ENCODE results near the gene DESI1. TPM values are rescaled to one million over a fixed set of nuclear protein-coding genes. Genes with fewer than 3 reads are reported as not detected.
"Not testable (repeated sequence)": the region's sequence is repeated elsewhere in the genome, so short reads cannot be mapped to it uniquely, and the experiment has no call there.

The DESI1 gene
- total RNA-seq, 6 donors from 2014 or later = 28.2 to 41.5 (median 31.1) TPM

- H3K9me3 ChIP-seq = no peaks in the 10 kb centered on the region
- ATAC-seq (ENCODE audit: low FRiP score in 2 of 2) (no peak), DNase-seq (no peak)
- H3K27ac ChIP-seq = no peak overlapping the region
- H3K4me3 ChIP-seq = no peak overlapping the region
- H3K4me1 ChIP-seq = no peaks in the 10 kb centered on the region
- no peaks in the 10 kb centered on the region for H3K27me3 ChIP-seq
- TF ChIP-seq EP300 (IDR thresholded peaks at IDR 0.05) (no peak), POLR2A (IDR thresholded peaks at IDR 0.05) (no peak)
- TF ChIP-seq, protein P1, sequence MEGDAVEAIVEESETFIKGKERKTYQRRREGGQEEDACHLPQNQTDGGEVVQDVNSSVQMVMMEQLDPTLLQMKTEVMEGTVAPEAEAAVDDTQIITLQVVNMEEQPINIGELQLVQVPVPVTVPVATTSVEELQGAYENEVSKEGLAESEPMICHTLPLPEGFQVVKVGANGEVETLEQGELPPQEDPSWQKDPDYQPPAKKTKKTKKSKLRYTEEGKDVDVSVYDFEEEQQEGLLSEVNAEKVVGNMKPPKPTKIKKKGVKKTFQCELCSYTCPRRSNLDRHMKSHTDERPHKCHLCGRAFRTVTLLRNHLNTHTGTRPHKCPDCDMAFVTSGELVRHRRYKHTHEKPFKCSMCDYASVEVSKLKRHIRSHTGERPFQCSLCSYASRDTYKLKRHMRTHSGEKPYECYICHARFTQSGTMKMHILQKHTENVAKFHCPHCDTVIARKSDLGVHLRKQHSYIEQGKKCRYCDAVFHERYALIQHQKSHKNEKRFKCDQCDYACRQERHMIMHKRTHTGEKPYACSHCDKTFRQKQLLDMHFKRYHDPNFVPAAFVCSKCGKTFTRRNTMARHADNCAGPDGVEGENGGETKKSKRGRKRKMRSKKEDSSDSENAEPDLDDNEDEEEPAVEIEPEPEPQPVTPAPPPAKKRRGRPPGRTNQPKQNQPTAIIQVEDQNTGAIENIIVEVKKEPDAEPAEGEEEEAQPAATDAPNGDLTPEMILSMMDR (IDR thresholded peaks at IDR 0.05) = no peak
- 88 to 99% methylated on average over 8 of the region's 8 CpGs for WGBS, 2 donors
- H3K36me3 ChIP-seq = peaks cover 3 to 81% (median 66%) of the 10 kb centered on the region in 4 donors
Observed at GRCh38 chr22:41578114-41578513, 42.7 kb downstream of the DESI1 start.

DNA sequence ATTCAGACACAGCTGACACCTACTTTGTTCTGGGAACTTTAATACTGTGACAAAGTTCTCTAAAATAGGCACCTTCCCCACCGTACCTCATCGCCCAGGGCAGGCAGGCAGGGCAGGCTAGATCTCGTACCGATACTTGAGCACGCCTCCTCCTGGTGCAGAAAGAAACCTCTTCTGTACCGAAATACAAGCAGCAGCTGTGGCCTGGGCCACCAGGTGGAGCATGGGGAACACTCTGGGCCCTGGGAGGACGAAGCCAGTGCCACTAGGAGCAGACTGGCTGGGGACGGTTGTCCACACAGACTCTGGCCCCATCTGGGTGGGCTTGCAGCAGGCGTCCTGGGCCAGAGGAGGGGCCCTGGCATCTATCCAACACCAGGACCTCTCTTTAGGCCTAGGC is 44.0 kb downstream of the DESI1 start:
- WGBS, 2 donors = 78 to 88% methylated on average over 5 to 9 of the region's 9 CpGs
- H3K4me1 ChIP-seq = no peaks in the 10 kb centered on the region
- DNase-seq (peak in 1 of 2 donors; percentile 32), ATAC-seq (ENCODE audit: low FRiP score in 2 of 2) (peak in 1 of 2 donors; percentile 16)
- H3K9me3 ChIP-seq = no peaks in the 10 kb centered on the region
- peaks cover 0 to 68% (median 57%) of the 10 kb centered on the region in 4 donors for H3K36me3 ChIP-seq
- H3K27ac ChIP-seq = no peak overlapping the region
- H3K4me3 ChIP-seq = no peak overlapping the region
- no peak for TF ChIP-seq EP300 (IDR thresholded peaks at IDR 0.05)
- TF ChIP-seq POLR2A (IDR thresholded peaks at IDR 0.05) = no peak
- TF ChIP-seq, protein P1 (IDR thresholded peaks at IDR 0.05) = peak in 5 of 6 experiments; percentile 14 to 66 (median 51)
- no peaks in the 10 kb centered on the region for H3K27me3 ChIP-seq

GRCh38 chr22:41575533-41575932 is 45.3 kb downstream of the DESI1 start:
- peak in 1 of 2 donors; percentile 6 for ATAC-seq (ENCODE audit: low FRiP score in 2 of 2)
- H3K27me3 ChIP-seq = no peaks in the 10 kb centered on the region
- H3K36me3 ChIP-seq = peaks cover 0 to 58% (median 51%) of the 10 kb centered on the region in 4 donors
- DNase-seq = peak in 1 of 2 donors; percentile 81
- peak overlapping the region in 1 of 4 donors; percentile 56 for H3K27ac ChIP-seq
- no peak overlapping the region for H3K4me3 ChIP-seq
- no peaks in the 10 kb centered on the region for H3K4me1 ChIP-seq
- TF ChIP-seq, protein P1 (IDR thresholded peaks at IDR 0.05) = no peak
- no peak for TF ChIP-seq EP300 (IDR thresholded peaks at IDR 0.05)
- no peak for TF ChIP-seq POLR2AphosphoS5 (IDR thresholded peaks at IDR 0.05)
- TF ChIP-seq POLR2A (IDR thresholded peaks at IDR 0.05) = no peak
- no peaks in the 10 kb centered on the region for H3K9me3 ChIP-seq
- WGBS, 2 donors = 94% methylated on average over 12 of the region's 15 CpGs; no CpG with 5 or more reads in 1 of the 2 donors

DNA sequence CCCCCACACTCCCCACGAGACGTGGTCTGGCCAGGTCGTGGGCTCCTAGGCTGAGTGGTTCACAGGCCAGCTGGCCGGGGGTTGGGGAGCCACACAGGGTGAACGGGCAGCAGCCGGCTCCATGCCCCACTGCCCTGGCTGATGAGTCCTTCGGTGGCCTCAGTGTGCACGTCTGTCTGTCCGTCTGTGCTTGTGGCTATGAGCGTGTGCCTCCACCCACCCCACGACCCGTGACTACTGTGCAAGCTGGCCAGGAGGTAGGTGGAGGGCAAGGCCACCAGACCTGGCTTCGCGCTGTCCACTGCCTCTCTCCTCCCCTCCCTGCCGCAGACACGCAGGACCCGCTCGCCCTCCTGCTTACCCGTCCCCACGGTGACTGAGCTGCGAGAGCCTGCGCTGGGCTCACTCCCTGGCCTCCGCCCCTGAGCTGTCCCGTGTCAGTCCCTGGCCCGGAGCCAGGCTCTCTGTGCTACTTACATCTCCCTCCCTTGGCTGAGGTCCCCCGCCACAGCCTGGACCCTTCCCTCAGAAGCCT is 45.9 kb downstream of the DESI1 start:
- 60 to 80% methylated on average over 4 to 24 of the region's 26 CpGs for WGBS, 2 donors
- Histone ChIP-seq H3K36me3 (peaks cover 0 to 52% (median 46%) of the 10 kb centered on the region in 4 donors), H3K27ac (peak overlapping the region in 3 of 4 donors; percentile 13 to 56 (median 53)), H3K4me1 (no peaks in the 10 kb centered on the region), H3K4me3 (no peak overlapping the region), H3K9me3 (no peaks in the 10 kb centered on the region), H3K27me3 (no peaks in the 10 kb centered on the region)
- TF ChIP-seq EP300 (IDR thresholded peaks at IDR 0.05) (no peak), POLR2AphosphoS5 (IDR thresholded peaks at IDR 0.05) (no peak), POLR2A (IDR thresholded peaks at IDR 0.05) (no peak)
- TF ChIP-seq, protein P1 (IDR thresholded peaks at IDR 0.05) = no peak
- DNase-seq (peak; percentile 27 to 87), ATAC-seq (ENCODE audit: low FRiP score in 2 of 2) (peak; percentile 23 to 63)

GRCh38 chr22:41573677-41574076 is 47.2 kb downstream of the DESI1 start:
- DNase-seq = no peak
- no peak for ATAC-seq (ENCODE audit: low FRiP score in 2 of 2)
- Histone ChIP-seq H3K27ac (no peak overlapping the region), H3K4me3 (no peak overlapping the region), H3K4me1 (no peaks in the 10 kb centered on the region), H3K36me3 (peaks cover 0 to 40% (median 33%) of the 10 kb centered on the region in 4 donors), H3K27me3 (no peaks in the 10 kb centered on the region), H3K9me3 (no peaks in the 10 kb centered on the region)
- WGBS, 2 donors = 91 to 94% methylated on average over 8 to 11 of the region's 11 CpGs
- TF ChIP-seq POLR2A (IDR thresholded peaks at IDR 0.05) = no peak

DNA sequence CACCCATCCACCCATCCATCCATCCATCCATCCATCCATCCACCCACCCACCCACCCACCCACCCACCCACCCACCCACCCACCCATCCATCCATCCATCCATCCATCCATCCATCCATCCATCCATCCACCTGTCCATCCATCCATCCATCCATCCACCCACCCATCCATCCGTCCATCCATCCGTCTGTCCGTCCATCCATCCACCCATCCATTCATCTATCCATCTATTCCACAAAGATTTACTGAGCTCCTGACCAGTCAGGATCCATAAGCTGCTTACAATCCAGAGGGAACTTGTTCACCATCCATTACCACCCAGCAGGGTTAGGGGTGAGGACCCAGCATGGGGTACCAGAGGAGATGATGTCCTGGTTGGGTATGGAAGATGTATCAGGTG is 48.5 kb downstream of the DESI1 start:
- not testable (repeated sequence) for H3K4me3 ChIP-seq; H3K27ac ChIP-seq; H3K4me1 ChIP-seq; DNase-seq; H3K27me3 ChIP-seq; H3K9me3 ChIP-seq; ATAC-seq (ENCODE audit: low FRiP score in 2 of 2)
- H3K36me3 ChIP-seq = peaks cover 0 to 26% (median 20%) of the 10 kb centered on the region in 4 donors
- 98% methylated on average over 3 of the region's 3 CpGs for WGBS, 2 donors

Data from upper lobe of left lung (tissue), 6 donors.